Measurements from ENCODE around the gene CFAP99. TPM values are rescaled to one million over a fixed set of nuclear protein-coding genes. Genes with fewer than 3 reads are reported as not detected.

CFAP99 gene
- total and polyA plus RNA-seq, 2 of the 8 experiments (the other 6 are each of a cell fraction or from before 2014, with no cell fraction given): not detected

DNA sequence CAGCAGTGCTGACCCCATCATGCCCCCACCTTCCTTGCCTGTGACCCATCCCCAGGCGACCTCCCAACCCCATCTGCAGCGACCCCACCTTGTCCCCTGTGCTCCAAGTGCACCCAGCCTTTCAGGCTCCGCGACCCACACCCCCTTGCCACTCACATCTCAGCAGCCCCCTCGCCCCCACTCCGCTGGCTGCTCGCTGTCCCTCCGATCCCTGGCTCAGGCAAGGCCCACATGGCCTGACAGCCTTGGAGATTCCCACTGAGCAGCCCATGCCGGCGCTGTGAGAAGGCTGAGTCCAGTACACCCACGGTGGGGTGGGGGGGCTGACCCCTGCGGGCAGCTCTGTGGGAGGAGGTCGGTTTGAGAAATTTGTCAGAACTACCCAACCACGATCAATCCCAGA, 9.4 kb upstream of the CFAP99 start:
- POLR2A ChIA-PET (ENCODE audit: partially characterized antibody): interaction anchor here (1.0 to 1.4 kb wide), 2 partner anchors 10 kb away, joined by 4 to 5 read pairs; partner anchors contain the start of genes CFAP99 and ZFYVE28
- no peak for DNase-seq (ENCODE audit: low read depth in 1 of 2, low spot score in 2 of 2)

More for the DNA sequence above, 9.4 kb upstream of the CFAP99 start:
- H4K5ac ChIP-seq (ENCODE audit: insufficient read length, low read depth, low read length): no peak overlapping the region
- no peak overlapping the region for H2BK5ac ChIP-seq (ENCODE audit: low read depth, low read length)
- H3K79me1 ChIP-seq (ENCODE audit: low read depth, low read length): peaks cover 6% of the 10 kb centered on the region; the same call in 1 of the 2 replicates
- no peak overlapping the region for H3K56ac ChIP-seq (replicated peaks; ENCODE audit: insufficient read length, low read depth, low read length)
- no peak overlapping the region for H2BK15ac ChIP-seq (ENCODE audit: low read length)
- WGBS, 2 experiments (ENCODE audit: extremely low coverage in 1 of 2, insufficient coverage in 1 of 2, insufficient read length in 1 of 2, insufficient replicate concordance in 2 of 2, low coverage in 1 of 2, low lambda C conversion rate in 2 of 2, missing lambda C conversion rate in 1 of 2): 90% methylated on average over 14 of the region's 14 CpGs; no CpG with 5 or more reads in 1 of the 2 experiments
- no peak overlapping the region for H3K4ac ChIP-seq (replicated peaks; ENCODE audit: insufficient read length, low read depth, low read length)
- H3K23ac ChIP-seq (ENCODE audit: insufficient read length): no peak overlapping the region
- H2AFZ ChIP-seq (ENCODE audit: low read length): no peak overlapping the region
- H2BK12ac ChIP-seq (ENCODE audit: low read depth, low read length): peak overlapping the region; percentile 60; the same call in 1 of the 2 replicates
- H3K4me2 ChIP-seq (ENCODE audit: insufficient read depth in 1 of 2, low read depth in 2 of 2, low read length in 2 of 2): no peak overlapping the region
- no peaks in the 10 kb centered on the region for H3K79me2 ChIP-seq (ENCODE audit: control insufficient read depth in 1 of 2, insufficient read depth in 2 of 2, low read length in 2 of 2)
- peak overlapping the region; percentile 89; the same call in 1 of the 2 replicates for H2AK5ac ChIP-seq (ENCODE audit: low read depth, low read length)
- H2BK120ac ChIP-seq (replicated peaks; ENCODE audit: low read depth, low read length): no peak overlapping the region
- H4K8ac ChIP-seq (ENCODE audit: extremely low read depth, insufficient read depth, low read length): no peak overlapping the region
- no peak overlapping the region for H3K9ac ChIP-seq (replicated peaks in 1 of 4; ENCODE audit: extremely low read depth in 1 of 4, low read depth in 3 of 4, low read length in 3 of 4)
- no peak overlapping the region for H4K91ac ChIP-seq (replicated peaks; ENCODE audit: insufficient read length, low read length)
- CTCF ChIA-PET (ENCODE audit: partially characterized antibody): interaction anchor here (1.1 to 1.5 kb wide), 3 partner anchors 11 to 31 kb away, joined by 3 to 5 read pairs (median 3); no protein-coding TSS in a partner anchor
- H3K4me3 ChIP-seq (ENCODE audit: extremely low read depth in 1 of 4, insufficient read depth in 2 of 4, low read depth in 3 of 4, low read length in 4 of 4): no peak overlapping the region
- no peaks in the 10 kb centered on the region for H4K20me1 ChIP-seq (replicated peaks in 1 of 2; ENCODE audit: control insufficient read depth in 1 of 2, insufficient read depth in 2 of 2, low read length in 2 of 2)
- H3K9me3 ChIP-seq (ENCODE audit: insufficient read depth in 2 of 2, low read depth in 1 of 2, low read length in 1 of 2): no peaks in the 10 kb centered on the region
- TF ChIP-seq PHF8 (conservative IDR thresholded peaks at IDR 0.05; ENCODE audit: low read depth, low read length) (no peak), MAFK (IDR thresholded peaks at IDR 0.05; ENCODE audit: low read depth, low read length) (no peak), SIN3A (conservative IDR thresholded peaks at IDR 0.05 in 1 of 2, IDR thresholded peaks at IDR 0.05 in 1 of 2; ENCODE audit: low read depth in 1 of 2, low read length in 2 of 2) (no peak), SP2 (IDR thresholded peaks at IDR 0.05; ENCODE audit: low read length) (no peak), EGR1 (IDR thresholded peaks at IDR 0.05; ENCODE audit: borderline replicate concordance, low read depth, low read length) (no peak), SIRT6 (IDR thresholded peaks at IDR 0.05; ENCODE audit: low read length) (no peak), RBBP5 (IDR thresholded peaks at IDR 0.05; ENCODE audit: borderline replicate concordance, low read depth, low read length) (no peak)
- H3K23me2 ChIP-seq (ENCODE audit: low read depth, low read length): peaks cover 6% of the 10 kb centered on the region
- no peak overlapping the region for H3K14ac ChIP-seq (ENCODE audit: insufficient read length)
- H3K4me1 ChIP-seq (replicated peaks in 1 of 4; ENCODE audit: control insufficient read depth in 3 of 4, insufficient read depth in 4 of 4, low read length in 3 of 4): peaks cover 10 to 30% (median 21%) of the 10 kb centered on the region in 4 experiments
- no peak for FAIRE-seq
- no peak overlapping the region; the same call in 1 of the 2 replicates for H3K18ac ChIP-seq (ENCODE audit: extremely low read depth, low read length)
- H3K27ac ChIP-seq (ENCODE audit: low read depth, low read length): no peak overlapping the region; the same call in 1 of the 2 replicates
- H3K36me3 ChIP-seq (ENCODE audit: control insufficient read depth in 2 of 4, insufficient read depth in 4 of 4, low read length in 3 of 4): no peaks in the 10 kb centered on the region
- H2BK20ac ChIP-seq (ENCODE audit: low read length): no peak overlapping the region
- peaks cover 0 to 10% (median 2%) of the 10 kb centered on the region in 4 experiments; a peak in 5 of 7 replicates for H3K27me3 ChIP-seq (replicated peaks in 1 of 4; ENCODE audit: control insufficient read depth in 3 of 4, extremely low read depth in 1 of 4, insufficient read depth in 3 of 4, low read length in 3 of 4)

All from H1 (cell line).